AG10803 (cell line): ENCODE results near the gene NMT1.

ENCODE experiments used
- DNase-seq: peaks from one replicate; pipeline ENCODE4 v3.0.0; 2010; ENCODE audit warnings: low read depth
- H3K4me3 ChIP-seq: 2 replicates; pipeline ENCODE4 v1.5.1; 2011; ENCODE audit warnings: mild to moderate bottlenecking, low read length, control low read depth
- TF ChIP-seq, protein P1 (sequence below): conservative IDR thresholded peaks from 2 replicates; pipeline ENCODE4 v1.5.1; 2011; ENCODE audit warnings: mild to moderate bottlenecking, low read length, control low read depth, inconsistent platforms

NMT1 gene

DNA sequence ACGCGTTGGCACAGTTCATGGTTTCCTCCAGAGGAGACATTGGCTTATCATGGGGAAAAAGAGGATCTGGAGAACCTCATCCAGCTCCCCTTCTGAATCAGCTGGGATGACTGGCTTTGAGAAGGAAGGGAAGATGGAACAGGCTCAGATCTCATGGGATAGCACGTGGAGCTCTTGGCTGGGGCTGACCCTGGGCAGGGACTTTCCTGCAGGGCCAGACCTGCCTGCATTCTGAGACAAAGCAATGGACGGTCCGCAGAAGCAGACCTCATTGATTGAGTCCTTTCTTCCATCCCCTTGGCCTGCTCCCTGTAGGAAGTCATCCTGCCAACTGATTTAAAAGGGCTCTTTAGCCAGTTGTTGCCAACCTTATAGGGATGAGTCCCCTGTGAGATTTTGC, 45.0 kb downstream of the NMT1 start:
- no peak for DNase-seq
- TF ChIP-seq, protein P1, sequence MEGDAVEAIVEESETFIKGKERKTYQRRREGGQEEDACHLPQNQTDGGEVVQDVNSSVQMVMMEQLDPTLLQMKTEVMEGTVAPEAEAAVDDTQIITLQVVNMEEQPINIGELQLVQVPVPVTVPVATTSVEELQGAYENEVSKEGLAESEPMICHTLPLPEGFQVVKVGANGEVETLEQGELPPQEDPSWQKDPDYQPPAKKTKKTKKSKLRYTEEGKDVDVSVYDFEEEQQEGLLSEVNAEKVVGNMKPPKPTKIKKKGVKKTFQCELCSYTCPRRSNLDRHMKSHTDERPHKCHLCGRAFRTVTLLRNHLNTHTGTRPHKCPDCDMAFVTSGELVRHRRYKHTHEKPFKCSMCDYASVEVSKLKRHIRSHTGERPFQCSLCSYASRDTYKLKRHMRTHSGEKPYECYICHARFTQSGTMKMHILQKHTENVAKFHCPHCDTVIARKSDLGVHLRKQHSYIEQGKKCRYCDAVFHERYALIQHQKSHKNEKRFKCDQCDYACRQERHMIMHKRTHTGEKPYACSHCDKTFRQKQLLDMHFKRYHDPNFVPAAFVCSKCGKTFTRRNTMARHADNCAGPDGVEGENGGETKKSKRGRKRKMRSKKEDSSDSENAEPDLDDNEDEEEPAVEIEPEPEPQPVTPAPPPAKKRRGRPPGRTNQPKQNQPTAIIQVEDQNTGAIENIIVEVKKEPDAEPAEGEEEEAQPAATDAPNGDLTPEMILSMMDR: no peak
- no peak overlapping the region for H3K4me3 ChIP-seq

DNA sequence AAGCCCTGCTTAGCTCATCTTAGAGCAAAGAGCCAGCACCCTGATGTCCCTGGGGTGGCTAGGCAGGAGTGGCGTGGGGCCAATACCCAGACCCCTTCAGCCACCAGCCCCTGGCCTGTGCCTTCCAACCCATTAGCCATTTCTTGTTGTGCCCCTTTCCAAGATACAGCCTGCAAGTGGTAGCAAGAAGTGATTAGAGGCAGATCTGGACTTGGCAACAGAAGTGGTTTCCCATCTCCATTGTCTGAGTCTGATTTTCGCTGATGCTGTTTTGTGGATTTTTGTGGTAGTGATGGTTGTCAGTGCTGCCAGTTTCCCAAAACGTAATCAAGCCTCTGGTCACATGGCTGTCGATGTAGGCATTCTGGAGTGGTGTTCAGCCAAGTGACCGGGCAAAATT, 45.5 kb downstream of the NMT1 start:
- no peak overlapping the region for H3K4me3 ChIP-seq
- DNase-seq: no peak
- TF ChIP-seq, protein P1: no peak

DNA sequence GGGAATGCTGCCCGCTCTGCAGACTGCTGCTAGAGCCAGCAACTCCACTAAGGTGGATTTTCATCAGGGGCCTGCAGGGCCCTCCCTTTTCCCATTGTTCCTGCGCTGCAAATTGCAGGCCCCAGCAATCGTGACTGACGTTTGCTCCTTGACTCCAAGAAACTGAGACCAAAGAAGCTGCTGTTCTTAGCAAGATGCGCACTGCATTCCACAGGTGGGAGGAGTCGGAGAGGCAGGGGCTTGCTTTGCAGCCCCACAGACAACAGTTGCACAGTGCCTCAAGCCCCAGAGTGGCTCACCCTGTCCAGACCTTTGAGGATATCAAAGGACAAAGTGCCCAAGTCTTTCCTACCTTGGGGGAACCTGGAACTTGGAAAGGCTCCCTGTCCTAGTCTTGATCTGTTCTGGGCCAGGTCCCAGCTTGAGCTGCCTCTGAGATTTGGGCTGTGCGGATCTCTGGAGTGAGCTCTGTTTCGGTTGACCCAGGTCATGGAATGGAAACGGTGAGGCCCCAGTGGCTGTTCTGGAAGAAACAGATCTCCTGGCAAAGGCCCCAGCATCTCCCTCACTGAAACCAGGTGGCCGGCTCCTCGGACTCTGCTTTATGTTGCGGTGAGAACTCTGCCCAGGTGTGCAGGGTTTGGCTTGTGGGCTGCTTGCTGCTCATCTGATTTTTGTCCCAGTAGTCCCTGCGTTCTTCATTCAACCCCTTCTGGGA, 46.3 kb downstream of the NMT1 start:
- no peak overlapping the region for H3K4me3 ChIP-seq
- TF ChIP-seq, protein P1: no peak
- no peak for DNase-seq

DNA sequence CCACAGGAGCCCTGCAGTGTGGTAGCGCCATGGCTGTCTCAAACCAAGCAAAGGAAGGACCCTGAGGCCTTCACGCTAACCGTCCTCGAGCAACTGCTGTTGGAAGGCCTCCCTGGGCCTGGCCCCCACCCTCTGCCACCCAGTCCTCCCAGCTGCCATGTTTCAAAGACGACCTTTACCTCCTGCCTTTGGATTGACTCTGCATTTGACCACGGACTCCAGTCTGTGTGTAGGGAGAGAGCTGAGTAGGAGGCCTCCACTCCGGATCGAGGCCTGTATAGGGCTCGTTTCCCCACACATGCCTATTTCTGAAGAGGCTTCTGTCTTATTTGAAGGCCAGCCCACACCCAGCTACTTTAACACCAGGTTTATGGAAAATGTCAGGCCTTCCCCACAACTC, 46.9 kb downstream of the NMT1 start:
- TF ChIP-seq, protein P1: no peak
- DNase-seq: no peak
- no peak overlapping the region for H3K4me3 ChIP-seq

DNA sequence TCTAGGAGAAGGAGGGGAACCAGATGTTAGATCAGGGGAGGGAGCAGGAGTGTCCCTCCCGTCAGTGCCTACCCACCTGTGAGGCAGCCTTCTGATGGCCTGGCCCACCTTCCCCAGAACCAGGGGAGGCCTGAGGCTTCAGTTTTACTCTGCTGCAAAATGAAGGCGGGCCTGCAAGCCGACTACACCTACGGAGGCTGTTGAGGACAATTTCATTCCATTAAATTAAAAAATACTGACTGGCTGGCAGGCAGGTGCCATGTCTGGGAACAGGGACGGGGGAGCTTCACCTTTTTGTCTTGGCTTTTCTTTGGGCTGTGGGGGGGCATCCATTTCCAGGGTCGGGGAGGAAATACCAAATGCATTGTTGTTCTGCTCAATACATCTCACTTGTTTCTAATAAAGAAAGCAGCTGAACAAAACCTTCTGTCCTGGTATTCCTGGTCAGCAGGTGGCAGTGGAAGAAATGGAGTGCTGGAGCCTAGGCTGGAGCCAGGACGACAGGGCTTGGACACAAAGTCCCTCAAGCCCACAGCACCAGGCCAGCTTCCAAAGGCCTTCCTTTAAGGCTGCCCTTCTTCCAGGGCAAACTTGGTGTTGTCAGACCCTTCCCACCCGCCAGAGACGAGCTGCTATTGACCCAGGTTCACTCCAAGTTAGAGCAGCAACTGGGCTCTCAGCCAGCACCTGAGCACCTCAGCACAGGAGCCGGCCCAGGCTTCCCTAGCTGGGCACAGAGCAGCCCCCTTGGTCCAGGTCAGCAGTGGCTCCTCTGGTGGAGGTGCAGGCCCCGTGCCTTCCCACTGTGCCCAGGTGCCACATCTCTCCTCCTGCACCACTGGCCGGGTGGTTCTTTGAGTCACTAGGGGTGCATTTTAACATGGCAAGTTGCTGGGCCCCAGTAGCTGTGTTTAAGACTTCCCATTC, 47.7 kb downstream of the NMT1 start:
- H3K4me3 ChIP-seq: no peak overlapping the region
- no peak for DNase-seq
- TF ChIP-seq, protein P1: peak; percentile 10; the same call in 1 of the 2 replicates

DNA sequence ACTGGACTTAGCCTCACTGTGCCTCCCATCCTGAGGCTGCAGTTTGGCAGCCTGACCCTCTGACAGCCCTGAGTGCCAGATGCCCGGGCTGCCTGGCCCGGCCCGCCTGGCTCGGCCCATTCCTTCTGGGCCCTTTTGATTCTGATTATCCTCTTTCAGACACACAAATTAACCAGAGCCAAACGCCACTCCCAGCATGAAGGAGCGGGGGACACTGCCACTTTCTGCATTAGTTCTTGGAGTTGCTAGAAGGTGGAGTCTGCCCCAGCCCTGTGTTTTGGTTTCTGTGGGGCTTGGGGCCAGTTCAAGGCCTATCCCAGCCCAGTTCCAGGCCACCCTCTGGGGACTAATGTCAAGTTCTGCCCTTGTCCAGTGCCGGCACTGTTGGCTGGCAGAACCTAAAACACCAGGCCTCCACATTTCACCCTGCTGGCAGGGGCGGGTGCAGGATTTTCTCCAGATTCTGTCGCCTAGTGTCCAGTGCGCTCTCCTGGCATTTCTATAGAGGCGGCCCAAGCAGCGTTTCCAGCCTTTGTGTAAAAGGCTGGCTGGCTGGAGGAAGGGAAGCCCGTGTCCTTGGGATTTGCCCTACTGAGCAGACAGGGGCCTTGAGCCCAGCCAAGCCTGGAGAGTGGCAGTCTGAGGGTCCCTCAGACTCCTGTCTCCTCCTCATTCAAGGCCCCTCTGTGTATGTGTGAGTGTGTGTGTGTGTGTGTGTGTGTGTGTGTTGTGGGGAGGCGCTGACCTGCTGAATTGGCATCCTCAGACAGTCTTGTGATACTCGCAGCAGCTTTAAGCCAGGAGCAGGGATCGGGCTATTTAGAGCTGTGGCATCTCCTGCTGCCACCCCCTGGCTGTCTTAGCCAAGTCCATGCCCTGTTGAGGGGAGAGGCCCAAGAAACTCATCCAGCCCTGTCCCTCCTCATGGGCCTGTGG, 49.8 kb downstream of the NMT1 start:
- no peak overlapping the region for H3K4me3 ChIP-seq
- peak; percentile 74 for DNase-seq
- TF ChIP-seq, protein P1: no peak
